ENCODE results near the gene OSBPL9.
"Not testable (repeated sequence)": the region's sequence is repeated elsewhere in the genome, so short reads cannot be mapped to it uniquely, and the experiment has no call there.

OSBPL9 gene

DNA sequence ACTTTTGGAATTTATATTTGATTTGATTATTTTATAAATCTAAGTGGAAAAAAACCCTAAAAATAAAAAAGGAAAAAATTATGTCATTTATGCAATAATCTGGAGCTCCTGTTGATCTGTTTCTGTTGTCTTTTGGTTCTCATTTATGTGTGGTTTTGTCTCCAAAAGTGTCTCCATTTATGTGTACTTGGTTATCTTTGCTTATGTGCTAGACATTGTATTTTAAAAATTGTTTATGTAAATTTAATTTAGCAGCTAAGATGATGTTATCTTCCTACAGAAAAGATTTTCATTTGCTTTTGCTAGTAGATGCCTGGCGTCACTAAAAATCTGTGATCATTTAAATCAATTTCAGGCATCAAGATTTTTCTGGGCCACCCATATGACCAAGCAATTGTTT, 95.7 kb downstream of the OSBPL9 start:
- DNase-seq (ENCODE audit: low spot score) = no peak

DNA sequence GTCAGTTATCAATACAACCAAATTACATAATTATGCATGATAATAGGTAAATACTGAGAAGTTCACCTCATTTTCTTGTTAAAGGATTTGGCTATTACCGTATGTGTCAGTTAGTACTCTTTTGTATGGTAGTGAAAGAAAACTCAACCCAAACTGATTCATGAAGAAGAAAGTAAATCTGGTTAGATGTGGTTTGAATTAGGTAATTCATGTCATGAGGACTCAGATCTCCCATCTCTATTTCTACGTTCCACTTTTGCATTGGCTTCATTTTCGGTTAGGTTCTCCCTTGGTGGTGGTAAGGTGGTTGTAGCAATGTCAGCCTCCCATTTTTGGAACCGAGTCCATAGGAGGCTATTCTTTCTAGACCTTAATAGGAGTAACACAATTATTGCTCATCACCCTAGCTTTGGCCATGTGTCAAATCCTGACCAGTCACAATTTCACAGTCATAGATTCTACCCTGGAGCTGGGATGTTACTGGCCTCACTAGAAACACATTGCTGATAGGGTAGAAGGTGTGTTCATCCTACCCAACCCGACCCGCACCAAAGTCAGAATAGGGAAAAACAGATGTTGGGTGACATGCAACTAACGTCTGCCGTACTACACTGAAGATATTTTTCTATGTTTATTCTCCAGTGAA, 97.6 kb downstream of the OSBPL9 start:
- no peak for DNase-seq (ENCODE audit: low spot score)

DNA sequence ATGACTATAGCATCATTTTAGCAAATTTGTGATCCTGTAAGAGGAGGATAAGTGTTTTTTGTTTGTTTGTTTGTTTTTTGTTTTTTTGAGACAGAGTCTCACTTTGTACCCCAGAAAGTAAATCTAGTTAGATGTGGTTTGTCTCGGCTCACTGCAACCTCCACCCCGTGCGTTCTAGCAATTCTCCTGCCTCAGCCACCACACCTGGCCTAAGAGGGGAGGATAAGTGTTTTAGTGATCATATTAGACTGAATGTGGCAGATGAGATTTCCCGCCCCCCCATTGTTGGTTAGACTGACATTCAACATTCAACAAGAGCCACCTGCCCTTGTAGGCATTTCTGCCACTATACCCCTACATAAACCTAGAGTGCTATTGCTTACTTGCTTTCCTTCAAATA, 98.5 kb downstream of the OSBPL9 start:
- no peak for DNase-seq (ENCODE audit: low spot score)

DNA sequence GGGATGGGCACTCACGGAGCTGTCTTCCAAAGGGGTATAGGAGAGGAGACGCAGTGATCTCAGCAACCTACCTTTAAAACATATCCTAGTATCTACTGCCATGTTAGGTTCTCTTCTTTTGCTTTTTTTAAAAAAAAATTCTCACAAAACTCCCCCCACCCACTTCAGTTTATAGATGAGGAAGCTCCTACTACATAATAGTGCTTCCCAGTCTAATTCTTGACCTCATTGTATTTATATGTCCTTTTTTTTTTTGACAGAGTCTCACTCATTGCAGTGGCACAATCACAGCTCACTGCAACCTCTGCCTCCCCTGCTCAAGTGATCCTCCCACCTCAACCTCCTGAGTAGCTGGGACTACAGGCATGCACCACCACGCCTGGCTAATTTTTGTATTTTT, 99.9 kb downstream of the OSBPL9 start:
- no peak for DNase-seq (ENCODE audit: low spot score)

DNA sequence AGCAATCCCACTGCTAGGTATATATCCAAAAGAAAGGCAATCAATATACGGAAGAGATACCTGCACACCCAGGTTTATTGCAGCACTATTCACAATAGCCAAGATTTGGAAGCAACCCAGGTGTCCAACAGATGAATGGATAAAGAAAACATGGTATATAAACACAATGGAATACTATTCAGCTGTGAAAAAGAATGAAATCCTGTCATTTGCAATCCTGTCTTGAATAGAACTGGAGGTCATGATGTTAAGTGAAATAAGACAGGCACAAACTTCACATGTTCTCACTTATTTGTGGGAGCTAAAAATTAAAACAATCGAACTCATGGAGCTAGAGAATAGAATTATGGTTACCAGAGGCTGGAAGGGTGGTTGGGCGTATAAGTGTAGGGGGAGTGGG, 101.0 kb downstream of the OSBPL9 start:
- no peak for DNase-seq (ENCODE audit: low spot score)

DNA sequence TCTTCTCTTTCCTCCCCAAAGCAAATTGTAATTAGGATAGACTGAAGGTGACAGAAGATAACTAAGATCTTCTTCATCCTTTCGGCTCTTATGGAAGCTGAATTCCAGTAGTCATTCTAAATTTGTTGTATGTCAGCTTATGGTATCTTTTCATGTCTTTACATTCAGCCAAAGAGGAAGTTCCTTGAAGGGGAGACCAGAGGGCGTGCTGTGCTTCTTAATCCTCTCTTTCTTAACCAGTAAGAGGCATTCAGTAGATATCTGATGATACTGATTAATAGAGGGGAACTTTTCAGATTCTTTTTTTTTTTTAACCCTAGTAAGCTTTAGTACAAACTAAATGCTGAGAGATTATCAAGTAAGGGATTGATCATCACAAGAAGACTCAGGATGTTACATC, 102.3 kb downstream of the OSBPL9 start:
- no peak for DNase-seq (ENCODE audit: low spot score)

DNA sequence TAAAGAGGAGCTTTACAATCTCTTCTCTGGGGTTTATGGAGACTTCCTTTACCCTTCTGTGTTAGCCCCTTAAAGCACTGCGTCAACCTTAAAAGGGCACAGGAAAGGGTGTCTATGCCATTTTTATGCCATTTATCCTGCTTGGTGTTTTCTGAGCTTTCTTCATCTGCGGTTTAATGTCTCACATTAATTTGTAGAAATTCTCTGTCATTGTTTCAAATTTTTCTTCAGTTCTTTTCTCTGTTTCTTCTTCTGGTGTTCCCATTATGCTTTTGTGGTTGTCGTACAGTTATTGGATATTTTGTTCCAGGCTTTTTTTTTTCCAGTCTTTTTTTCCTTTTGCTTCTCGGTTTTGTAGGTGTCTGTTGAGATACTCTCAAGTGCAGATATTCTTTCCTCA, 107.9 kb downstream of the OSBPL9 start:
- no peak for DNase-seq (ENCODE audit: low spot score)

DNA sequence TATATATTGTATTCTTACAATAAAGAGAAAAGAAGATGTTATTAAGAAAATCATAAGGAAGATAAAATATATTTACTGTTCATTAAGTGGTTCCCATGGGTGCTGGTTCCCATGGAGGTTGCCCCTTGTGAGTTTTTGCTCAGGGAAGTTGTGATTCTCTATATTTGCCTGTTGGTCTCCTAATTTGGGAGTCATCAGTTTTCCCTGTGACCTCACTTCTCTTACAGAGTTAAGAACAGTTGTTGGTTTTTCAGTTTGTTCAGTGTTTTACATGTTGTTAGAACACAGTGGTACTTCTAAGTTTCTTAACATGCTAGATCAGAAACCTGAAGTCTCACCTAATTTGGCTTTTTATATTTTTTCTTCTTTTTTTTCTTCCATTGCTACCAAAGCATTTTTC, 109.2 kb downstream of the OSBPL9 start:
- DNase-seq (ENCODE audit: low spot score) = no peak

DNA sequence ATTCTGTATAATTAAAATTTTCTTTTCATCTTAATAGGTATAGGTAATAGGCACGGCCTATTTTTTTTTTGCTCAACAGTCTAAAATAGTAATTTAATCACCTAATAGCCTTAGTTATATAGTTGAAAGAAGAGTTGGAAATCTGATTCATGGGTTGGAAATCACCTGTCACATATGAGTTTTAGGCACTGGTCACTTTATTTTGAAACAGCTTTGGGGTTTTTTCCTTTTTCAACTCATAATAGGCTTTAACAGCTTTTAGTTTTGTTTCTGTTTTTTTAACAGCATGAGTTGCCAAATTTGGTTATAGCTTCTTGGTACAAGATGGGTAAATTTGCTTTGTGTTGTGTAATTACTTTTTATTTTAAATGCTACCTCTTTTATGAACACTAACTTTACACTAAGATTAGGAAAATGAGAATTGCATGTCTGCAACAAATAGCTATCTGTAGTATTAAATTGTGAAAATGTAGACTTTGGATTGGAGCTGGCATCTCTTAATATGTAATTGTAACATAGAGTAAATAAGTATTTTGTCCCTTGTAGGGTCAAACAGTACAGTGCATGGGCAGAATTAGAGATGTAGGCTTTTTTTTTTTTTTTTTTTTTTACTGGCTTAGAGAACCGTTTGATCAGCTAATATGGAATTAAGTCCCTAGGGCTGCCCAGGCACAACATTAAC, 109.8 kb downstream of the OSBPL9 start:
- no peak for DNase-seq (ENCODE audit: low spot score)

DNA sequence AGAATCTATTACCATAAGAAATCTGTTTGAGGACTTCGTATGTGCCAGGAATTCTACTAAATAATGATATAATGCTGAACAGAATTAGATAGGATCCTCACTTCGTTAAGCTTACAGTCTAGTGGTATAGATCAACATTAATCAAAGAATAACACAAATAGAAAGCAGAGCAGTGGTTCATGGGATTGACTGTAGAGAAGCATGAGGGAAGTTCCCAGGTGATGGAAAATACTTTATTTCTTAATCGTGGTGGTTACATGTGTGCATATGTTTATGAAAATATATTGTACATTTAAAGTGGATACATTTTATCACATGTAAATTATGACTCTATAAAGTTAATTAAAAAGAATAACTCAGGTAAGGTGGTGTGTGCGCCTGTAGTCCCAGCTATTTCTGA, 110.5 kb downstream of the OSBPL9 start:
- DNase-seq (ENCODE audit: low spot score) = no peak

DNA sequence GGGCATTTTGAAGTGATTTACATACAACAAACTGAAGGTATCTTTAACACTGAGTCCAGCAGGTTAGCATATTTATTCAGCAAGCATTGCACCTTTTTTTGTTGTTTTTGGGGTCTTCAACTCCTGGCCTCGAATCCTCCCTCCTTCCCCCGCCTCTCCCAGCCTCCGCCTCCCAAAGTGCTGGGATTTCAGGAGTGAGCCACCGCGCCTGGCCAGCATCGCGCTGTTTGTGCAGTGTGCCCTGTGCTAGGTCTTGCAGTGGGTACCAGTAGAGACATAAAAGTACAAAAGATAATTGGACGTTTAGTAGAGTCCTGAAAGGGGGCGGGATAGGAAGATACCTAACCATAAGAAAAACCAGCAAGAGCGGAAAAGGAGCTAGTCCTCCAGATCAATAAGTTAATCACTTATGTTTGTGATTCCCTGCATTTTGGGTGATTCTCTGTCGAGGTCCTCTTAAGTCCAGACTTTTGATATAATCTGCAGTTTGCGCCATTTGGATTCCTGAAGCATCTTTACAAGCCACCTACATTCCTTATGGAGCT, 111.8 kb downstream of the OSBPL9 start:
- no peak for DNase-seq (ENCODE audit: low spot score)

DNA sequence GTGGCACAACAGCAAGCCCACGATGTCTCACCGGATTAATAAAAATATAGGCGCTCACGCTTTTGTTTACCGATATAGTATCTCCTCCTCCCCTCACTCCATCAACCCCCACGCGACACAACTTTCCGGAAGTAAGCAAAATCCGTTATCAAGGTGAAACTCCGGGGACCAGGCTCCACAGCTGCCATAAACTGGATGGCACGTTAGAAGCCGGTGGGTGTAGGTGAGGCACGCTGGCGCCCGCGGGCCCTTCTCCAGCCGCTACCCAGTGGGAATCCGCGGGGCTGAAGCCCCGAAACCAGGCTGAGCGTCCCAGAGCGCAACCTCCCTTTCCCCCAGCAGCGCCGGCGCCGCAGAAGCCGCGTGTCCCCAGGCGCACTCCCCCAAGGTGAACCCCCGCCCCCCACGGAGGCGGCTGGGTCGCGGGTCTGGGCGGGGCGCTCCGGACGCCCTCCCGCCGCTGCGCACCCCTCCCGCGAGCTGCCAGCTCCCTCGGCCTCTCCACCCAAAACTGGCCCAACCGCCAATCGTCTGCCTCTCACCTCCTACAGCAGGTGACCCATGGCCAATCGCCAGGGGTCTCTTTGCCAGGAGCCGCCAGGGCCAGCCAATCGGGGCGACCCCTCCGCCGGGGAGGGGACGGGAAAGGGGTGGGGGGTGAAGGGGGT, 112.4 kb downstream of the OSBPL9 start:
- DNase-seq (ENCODE audit: low spot score) = peak; percentile 97

DNA sequence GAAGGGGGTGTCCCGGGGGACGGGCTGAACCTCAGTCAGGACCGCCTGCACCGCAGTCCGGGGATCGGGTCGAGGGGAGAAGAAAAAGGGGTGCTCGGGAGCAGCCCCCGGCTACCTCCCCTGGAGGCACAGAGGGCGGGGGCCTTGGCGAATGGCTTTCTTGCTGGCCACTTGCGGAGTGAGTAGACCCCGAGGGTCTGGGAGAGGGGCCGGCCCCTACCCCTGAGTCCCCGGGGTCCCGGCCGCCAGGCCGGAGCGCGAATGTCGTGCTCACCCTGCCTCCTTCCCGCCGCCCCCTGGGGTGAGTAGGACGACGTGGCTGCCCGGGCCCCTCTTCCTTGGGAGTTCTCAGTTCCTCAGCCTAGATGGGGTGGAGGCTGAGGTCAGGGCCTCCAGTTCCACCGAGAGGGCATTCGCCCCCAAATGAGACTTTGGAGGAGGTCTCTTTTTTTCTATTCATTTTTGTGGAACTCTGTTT, 113.0 kb downstream of the OSBPL9 start:
- DNase-seq (ENCODE audit: low spot score) = no peak

DNA sequence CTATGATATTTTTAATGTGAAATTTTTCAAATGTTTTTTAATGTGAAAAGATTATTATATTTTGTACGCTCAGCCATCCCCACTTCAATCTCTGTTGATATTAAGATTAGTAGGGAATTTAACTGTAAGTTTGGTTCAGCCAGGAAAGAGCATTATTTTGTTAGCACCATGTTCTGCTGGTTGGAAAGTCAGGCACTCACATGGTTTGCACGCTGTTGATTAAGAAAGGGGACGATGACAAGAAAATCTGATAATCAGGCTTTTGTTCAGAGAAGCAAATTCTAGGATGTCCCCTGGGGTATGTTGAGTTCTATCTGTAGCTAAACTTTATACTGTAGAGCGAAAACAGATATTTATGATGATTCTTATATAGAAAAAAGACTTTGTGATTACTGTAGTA, 115.1 kb downstream of the OSBPL9 start:
- no peak for DNase-seq (ENCODE audit: low spot score)

DNA sequence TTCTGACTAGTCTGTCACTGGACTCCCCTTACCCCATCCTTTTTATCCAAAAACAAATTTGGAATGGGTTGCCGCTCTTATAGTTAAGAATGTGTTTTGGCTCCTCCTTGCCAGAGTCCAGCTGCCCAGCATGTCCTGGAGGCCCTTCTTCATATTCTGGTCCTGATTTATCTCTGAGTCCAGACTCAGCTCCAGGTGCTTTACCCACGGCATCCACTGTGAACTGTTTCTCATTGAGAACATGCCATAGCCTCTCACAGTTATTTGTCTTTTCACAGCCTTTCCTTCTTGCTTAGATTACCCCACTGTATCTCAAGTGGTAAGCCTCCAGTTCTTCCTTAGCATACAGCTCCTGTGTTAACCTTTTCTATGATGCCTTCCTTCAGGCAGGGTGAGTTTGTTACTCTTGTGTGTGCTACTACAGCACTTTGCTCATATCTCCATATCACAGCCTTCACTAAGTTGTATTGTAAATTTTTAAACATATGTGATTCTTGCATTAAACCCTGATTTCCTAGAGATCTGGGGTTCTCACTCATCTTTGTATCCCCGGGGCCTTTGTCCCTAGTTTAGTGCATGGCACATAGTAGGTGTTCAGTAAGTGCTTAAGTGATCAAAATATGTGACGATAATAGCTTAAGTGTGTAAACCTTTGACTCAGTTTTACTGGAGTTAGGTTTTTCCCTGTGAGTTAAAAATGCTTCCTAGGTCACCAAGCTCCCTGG, 116.0 kb downstream of the OSBPL9 start:
- no peak for DNase-seq (ENCODE audit: low spot score)

DNA sequence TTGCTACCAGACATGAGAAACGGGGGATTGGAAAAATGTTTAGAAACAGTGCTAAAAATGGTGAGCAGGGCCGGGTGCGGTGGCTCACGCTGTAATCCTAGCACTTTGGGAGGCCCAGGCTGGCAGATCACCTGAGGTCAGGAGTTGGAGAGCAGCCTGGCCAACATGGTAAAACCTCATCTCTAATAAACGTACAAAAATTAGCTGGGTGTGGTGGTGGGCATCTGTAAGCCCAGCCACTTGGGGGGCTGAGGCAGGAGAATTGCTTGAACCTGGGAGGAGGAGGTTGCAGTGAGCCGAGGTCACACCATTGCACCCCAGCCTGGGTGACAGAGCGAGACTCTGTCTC, 116.5 kb downstream of the OSBPL9 start:
- DNase-seq (ENCODE audit: low spot score) = not testable (repeated sequence)

DNA sequence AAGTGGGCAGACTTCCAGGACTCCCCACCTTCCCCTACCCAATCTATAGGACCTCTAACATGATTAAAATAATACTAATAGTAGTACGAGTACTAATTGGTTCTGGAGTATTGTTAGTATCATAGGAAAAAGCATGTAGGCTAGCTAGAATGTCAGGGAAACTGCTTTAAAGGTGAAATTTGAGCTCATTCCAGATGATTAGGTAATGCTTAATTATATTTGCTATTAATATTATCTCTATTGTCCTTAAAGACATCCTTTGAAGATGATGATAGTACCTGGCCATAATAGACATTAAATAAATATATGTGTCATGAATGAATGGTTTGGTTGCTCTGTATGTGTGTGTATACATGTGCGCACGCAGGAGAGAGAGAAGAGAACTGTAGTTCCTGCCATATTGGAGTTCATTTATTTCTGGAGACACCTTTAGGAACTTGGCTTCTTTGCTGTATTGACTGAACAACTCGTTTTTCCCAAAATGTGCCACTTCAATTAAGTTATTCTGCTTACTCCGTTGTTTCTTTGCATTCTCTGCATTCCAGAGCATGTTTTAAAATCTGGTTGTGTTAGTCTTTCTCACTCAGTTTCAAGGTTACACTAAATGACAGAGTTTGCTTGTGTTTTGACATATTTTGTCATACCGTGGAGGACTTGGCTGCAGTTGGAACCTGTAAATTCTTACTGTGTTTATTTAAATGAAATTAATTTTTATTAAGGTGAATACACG, 117.1 kb downstream of the OSBPL9 start:
- no peak for DNase-seq (ENCODE audit: low spot score)

DNA sequence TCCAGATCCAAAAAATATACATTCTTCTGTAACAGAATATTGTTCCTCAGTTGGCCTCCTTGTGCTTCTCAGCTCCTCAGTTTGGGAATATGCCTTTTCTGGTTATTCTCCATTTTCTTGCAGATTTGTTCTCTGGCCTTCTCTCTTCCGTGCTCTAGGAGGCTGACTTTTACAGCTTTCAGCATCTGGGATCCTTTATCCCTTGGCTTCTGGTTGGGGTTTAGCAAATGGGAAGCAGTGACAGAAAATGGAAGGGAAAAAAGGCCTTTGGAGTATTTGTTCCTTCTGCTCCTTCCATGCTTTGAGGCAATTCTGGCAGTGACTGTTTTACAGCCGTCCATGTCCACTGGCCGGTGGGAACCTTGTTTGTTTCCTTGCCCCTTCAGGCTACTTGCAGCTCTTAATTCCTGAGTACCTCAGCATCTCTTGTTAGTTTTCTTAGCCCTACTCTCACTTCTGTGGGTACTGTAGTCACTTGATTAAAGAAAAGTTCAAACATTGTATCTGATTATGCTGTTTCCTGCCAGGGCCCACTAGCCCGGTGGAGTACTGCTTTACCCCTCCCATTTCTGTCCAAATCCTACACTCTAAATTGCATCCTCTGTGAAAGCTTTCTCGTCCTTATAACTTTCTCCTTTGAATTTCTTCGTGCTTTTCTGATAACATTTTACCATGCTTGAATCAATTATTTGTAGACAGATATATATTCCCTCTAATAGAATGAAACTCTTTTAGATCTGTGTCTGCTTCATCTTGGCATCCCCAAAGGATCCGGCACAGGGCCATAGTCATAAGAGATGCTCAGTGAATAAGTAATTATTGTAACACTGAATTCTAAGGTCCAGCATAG, 118.2 kb downstream of the OSBPL9 start:
- no peak for DNase-seq (ENCODE audit: low spot score)

DNA sequence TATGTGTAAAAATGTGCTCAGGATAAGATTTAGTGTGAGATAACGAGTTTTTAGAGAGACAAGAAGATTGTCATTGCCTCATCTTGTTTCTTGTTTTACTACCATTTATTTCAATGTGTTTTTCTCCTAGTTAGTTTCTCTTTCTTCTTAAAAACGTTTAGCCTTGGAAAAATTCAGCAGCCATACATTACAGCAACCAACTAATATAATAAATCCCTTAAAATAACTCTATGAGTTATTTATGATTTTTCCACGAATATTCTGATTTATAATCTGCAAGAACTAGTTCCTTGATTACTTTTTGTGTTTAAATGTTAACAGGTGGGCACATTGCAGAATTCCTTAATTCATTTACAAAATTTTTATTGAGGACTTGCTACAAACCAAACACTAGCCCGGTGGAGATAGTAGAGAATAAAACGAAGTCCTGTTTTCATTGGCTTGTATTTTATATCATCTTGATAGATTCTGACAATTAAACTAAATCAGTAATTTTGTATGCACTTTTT, 118.9 kb downstream of the OSBPL9 start:
- DNase-seq (ENCODE audit: low spot score) = no peak

DNA sequence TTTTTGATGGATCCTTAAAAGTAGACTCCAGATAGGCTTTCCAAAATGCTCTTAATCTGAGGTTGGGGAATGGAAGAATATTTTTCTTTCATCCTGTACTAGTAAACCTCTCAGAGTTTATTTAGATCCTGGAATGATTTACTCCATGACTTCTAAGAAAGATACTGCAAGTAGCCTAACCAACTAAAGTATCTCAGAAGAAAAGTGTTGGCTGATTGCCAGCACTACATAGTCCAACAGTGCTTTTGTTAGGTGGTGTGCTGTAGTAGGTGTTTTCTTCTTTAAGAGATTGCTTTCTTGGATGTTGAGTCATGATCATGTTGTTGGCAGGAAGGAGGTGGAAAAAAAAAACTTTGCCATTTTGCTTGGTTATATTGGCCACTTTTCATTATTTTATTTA, 119.8 kb downstream of the OSBPL9 start:
- DNase-seq (ENCODE audit: low spot score) = no peak

DNA sequence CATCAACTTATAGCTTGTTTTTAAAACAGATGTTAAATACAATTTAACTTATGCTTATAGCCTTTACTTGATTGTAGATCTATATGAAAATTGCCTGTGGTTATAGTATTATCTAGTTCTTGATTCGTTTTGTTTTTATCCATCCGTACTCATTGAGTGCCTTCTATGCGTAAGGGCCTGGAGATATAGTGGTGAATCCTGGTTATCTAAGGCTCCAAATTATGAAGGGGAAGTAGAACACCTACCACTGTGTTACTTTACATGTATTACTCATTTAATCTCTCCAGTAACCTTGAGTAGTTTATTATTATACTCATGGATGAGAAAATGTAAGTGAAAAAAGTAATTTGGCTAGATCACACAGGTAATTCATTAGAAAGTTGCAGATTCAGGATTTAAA, 121.8 kb downstream of the OSBPL9 start:
- DNase-seq (ENCODE audit: low spot score) = no peak

Measured in germinal center (tissue), 1 donor.